Right lobe of liver (tissue), 4 donors: ENCODE measurements around the gene MYPN.

Source experiments
- CTCF ChIP-seq, 4 donors: fragments of 200-600 bp in 3 of 4; fragments of 450-650 bp in 1 of 4; IDR thresholded peaks; one replicate each; pipeline versions ENCODE4 v1.5.1 to v1.8.0; 2016 to 2022; ENCODE audit warnings: antibody characterized with exemption in 4 of 4, mild to moderate bottlenecking in 2 of 4
- POLR2A ChIP-seq: fragments of 450-650 bp; IDR thresholded peaks from one replicate; pipeline ENCODE4 v1.6.1; 2017; ENCODE audit warnings: antibody characterized with exemption, mild to moderate bottlenecking
- donor health status: DM: no; HTN: no; CAD: no.
- donor health status: DM: no; HTN: no; CAD: no.
- donor health status: DM: no; HTN: yes; CAD: no.

DNA sequence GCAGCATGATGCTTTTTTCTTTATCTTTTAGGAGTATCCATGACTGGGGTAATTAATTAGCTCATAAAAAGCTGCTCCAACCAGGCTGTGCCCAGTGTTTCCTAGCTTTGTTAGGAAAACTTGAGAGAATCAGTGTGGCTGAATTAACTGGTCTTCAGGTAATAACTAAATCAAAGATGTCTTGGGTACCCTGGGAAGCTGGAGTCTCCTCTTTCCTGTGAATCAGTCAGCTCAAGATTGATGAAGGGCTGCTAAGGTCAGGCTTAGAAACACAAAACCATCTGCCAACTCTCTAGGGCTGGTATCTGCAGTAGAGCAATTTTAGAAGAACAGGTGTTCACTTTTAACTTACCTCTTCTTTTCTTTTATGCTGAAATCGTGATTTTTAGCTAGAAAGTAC, 144.1 kb downstream of the MYPN start:
- TF ChIP-seq POLR2A (no peak), CTCF (IDR thresholded peaks at IDR 0.05) (no peak)
